ENCODE data around the gene HDAC2. TPM values are rescaled to one million over a fixed set of nuclear protein-coding genes. Genes with fewer than 3 reads are reported as not detected.
A peak's percentile ranks its signal among the peaks of the same experiment; 100 is the strongest.
"Not testable (repeated sequence)": the region's sequence is repeated elsewhere in the genome, so short reads cannot be mapped to it uniquely, and the experiment has no call there.

Gene HDAC2
- total RNA-seq, 1 donor from 2014 or later = 67.8 TPM

DNA sequence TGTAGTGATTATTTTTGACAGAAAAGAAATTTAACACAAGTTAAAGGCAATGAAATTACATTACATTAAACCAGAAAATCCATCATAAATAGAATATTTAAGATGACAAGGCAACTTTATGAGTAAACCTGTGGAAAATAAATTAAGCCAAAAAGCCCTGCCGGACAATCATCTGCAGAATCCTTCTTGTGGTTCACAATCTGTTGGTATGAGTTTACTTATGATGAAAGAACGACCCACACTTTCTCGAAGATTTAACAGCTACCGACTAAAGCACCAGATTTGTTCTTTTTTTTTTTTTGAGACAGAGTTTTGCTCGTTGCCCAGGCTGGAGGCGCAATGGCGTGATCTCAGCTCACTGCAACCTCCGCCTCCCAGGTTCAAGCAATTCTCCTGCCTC is 21.4 kb downstream of the HDAC2 start:
- Histone ChIP-seq H3K4me1 (no peaks in the 10 kb centered on the region), H3K27ac (no peak overlapping the region), H3K36me3 (peaks cover 0 to 29% of the 10 kb centered on the region in 2 donors), H3K9me3 (no peaks in the 10 kb centered on the region), H3K27me3 (no peaks in the 10 kb centered on the region), H3K4me3 (no peak overlapping the region)
- intact Hi-C loops (cut with DNase I) = no loop called here
- no peak for TF ChIP-seq POLR2A (IDR thresholded peaks at IDR 0.05)
- no peak for TF ChIP-seq POLR2AphosphoS5 (IDR thresholded peaks at IDR 0.05; ENCODE audit: insufficient read depth in 1 of 2, low read depth in 1 of 2)
- TF ChIP-seq, protein P1, sequence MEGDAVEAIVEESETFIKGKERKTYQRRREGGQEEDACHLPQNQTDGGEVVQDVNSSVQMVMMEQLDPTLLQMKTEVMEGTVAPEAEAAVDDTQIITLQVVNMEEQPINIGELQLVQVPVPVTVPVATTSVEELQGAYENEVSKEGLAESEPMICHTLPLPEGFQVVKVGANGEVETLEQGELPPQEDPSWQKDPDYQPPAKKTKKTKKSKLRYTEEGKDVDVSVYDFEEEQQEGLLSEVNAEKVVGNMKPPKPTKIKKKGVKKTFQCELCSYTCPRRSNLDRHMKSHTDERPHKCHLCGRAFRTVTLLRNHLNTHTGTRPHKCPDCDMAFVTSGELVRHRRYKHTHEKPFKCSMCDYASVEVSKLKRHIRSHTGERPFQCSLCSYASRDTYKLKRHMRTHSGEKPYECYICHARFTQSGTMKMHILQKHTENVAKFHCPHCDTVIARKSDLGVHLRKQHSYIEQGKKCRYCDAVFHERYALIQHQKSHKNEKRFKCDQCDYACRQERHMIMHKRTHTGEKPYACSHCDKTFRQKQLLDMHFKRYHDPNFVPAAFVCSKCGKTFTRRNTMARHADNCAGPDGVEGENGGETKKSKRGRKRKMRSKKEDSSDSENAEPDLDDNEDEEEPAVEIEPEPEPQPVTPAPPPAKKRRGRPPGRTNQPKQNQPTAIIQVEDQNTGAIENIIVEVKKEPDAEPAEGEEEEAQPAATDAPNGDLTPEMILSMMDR (IDR thresholded peaks at IDR 0.05) = no peak
- no peak for DNase-seq (ENCODE audit: extremely low spot score in 2 of 2)

- Histone ChIP-seq H3K27me3 (no peaks in the 10 kb centered on the region), H3K4me3 (no peak overlapping the region), H3K4me1 (no peaks in the 10 kb centered on the region), H3K36me3 (peaks cover 5 to 46% of the 10 kb centered on the region in 2 donors), H3K27ac (no peak overlapping the region), H3K9me3 (no peaks in the 10 kb centered on the region)
- TF ChIP-seq, protein P1 (IDR thresholded peaks at IDR 0.05) = no peak
- TF ChIP-seq POLR2AphosphoS5 (IDR thresholded peaks at IDR 0.05; ENCODE audit: insufficient read depth in 1 of 2, low read depth in 1 of 2) (no peak), POLR2A (IDR thresholded peaks at IDR 0.05) (no peak)
- DNase-seq (ENCODE audit: extremely low spot score in 2 of 2) = no peak
- intact Hi-C loops (cut with DNase I) = no loop called here
Measured at GRCh38 chr6:113944701-113945100, 26.2 kb downstream of the HDAC2 start.

- H3K27ac ChIP-seq = no peak overlapping the region
- TF ChIP-seq POLR2A (IDR thresholded peaks at IDR 0.05) (no peak), POLR2AphosphoS5 (IDR thresholded peaks at IDR 0.05; ENCODE audit: insufficient read depth in 1 of 2, low read depth in 1 of 2) (no peak)
- TF ChIP-seq, protein P1 (IDR thresholded peaks at IDR 0.05) = no peak
- H3K27me3 ChIP-seq = no peaks in the 10 kb centered on the region
- H3K4me3 ChIP-seq = no peak overlapping the region
- H3K4me1 ChIP-seq = no peaks in the 10 kb centered on the region
- intact Hi-C loops (cut with DNase I) = no loop called here
- H3K9me3 ChIP-seq = no peaks in the 10 kb centered on the region
- peaks cover 5 to 34% of the 10 kb centered on the region in 2 donors for H3K36me3 ChIP-seq
- no peak for DNase-seq (ENCODE audit: extremely low spot score in 2 of 2)
Measured at GRCh38 chr6:113939825-113940224, 31.1 kb downstream of the HDAC2 start.

- intact Hi-C loops (cut with DNase I) = no loop called here
- no peaks in the 10 kb centered on the region for H3K4me1 ChIP-seq
- H3K36me3 ChIP-seq = peaks cover 2 to 5% of the 10 kb centered on the region in 2 donors
- H3K27ac ChIP-seq = no peak overlapping the region
- no peak for DNase-seq (ENCODE audit: extremely low spot score in 2 of 2)
- H3K9me3 ChIP-seq = no peaks in the 10 kb centered on the region
- TF ChIP-seq, protein P1 (IDR thresholded peaks at IDR 0.05) = peak; percentile 32 to 72 (median 62)
- no peak for TF ChIP-seq POLR2AphosphoS5 (IDR thresholded peaks at IDR 0.05; ENCODE audit: insufficient read depth in 1 of 2, low read depth in 1 of 2)
- no peak overlapping the region for H3K4me3 ChIP-seq
- H3K27me3 ChIP-seq = no peaks in the 10 kb centered on the region
Measured at GRCh38 chr6:113936093-113936934, 34.6 kb downstream of the HDAC2 start.

- Histone ChIP-seq H3K4me1 (no peaks in the 10 kb centered on the region), H3K27ac (no peak overlapping the region), H3K9me3 (peaks cover 3% of the 10 kb centered on the region), H3K36me3 (no peaks in the 10 kb centered on the region), H3K27me3 (no peaks in the 10 kb centered on the region), H3K4me3 (no peak overlapping the region)
- no peak for DNase-seq (ENCODE audit: extremely low spot score in 2 of 2)
- intact Hi-C loops (cut with DNase I) = no loop called here
- TF ChIP-seq POLR2AphosphoS5 (IDR thresholded peaks at IDR 0.05; ENCODE audit: insufficient read depth in 1 of 2, low read depth in 1 of 2) (no peak), POLR2A (IDR thresholded peaks at IDR 0.05) (no peak)
- TF ChIP-seq, protein P1 (IDR thresholded peaks at IDR 0.05) = no peak
Measured at GRCh38 chr6:113934101-113934500, 36.8 kb downstream of the HDAC2 start.

- intact Hi-C loops (cut with DNase I); H3K4me1 ChIP-seq; H3K27me3 ChIP-seq; H3K27ac ChIP-seq; H3K36me3 ChIP-seq; DNase-seq (ENCODE audit: extremely low spot score in 2 of 2); H3K9me3 ChIP-seq; H3K4me3 ChIP-seq: not testable (repeated sequence)
Measured at GRCh38 chr6:113931907-113932306, 39.0 kb downstream of the HDAC2 start.
